HUES48 (cell line): Measurements from ENCODE around the gene C1orf105.

ENCODE experiments used
- H3K27ac ChIP-seq: one replicate; pipeline ENCODE4 v1.7.0; 2013; ENCODE audit warnings: low read depth, low read length, inconsistent platforms
- H3K27me3 ChIP-seq: 2 replicates; pipeline ENCODE4 v1.6.1; 2013; ENCODE audit warnings: mild to moderate bottlenecking, low read length; ENCODE audit not compliant: control insufficient read depth, insufficient read depth
- H3K36me3 ChIP-seq: 2 replicates; pipeline ENCODE4 v1.6.1; 2013; ENCODE audit warnings: low read length; ENCODE audit not compliant: control insufficient read depth, insufficient read depth
- H3K4me1 ChIP-seq: 2 replicates; pipeline ENCODE4 v1.6.1; 2013; ENCODE audit warnings: mild to moderate bottlenecking, low read length; ENCODE audit not compliant: control insufficient read depth, insufficient read depth
- H3K4me3 ChIP-seq: 2 replicates; pipeline ENCODE4 v1.5.1; 2013; ENCODE audit warnings: mild to moderate bottlenecking, low read depth, low read length
- H3K9ac ChIP-seq: 2 replicates; pipeline ENCODE4 v1.6.1; 2013; ENCODE audit warnings: mild to moderate bottlenecking, low read depth, low read length, moderate library complexity
- H3K9me3 ChIP-seq: 2 replicates; pipeline ENCODE4 v1.6.1; 2013; ENCODE audit warnings: low read length; ENCODE audit not compliant: control insufficient read depth, insufficient read depth

Gene C1orf105

GRCh38 chr1:172500207-172500606, 79.7 kb downstream of the C1orf105 start:
- H3K36me3 ChIP-seq = no peaks in the 10 kb centered on the region
- no peaks in the 10 kb centered on the region; the same call in 1 of the 2 replicates for H3K27me3 ChIP-seq
- H3K4me3 ChIP-seq = no peak overlapping the region
- no peak overlapping the region for H3K9ac ChIP-seq
- H3K4me1 ChIP-seq = peaks cover 9% of the 10 kb centered on the region
- H3K27ac ChIP-seq = peak overlapping the region; percentile 45
- no peaks in the 10 kb centered on the region for H3K9me3 ChIP-seq

- no peak overlapping the region for H3K4me3 ChIP-seq
- no peaks in the 10 kb centered on the region; the same call in 1 of the 2 replicates for H3K27me3 ChIP-seq
- no peaks in the 10 kb centered on the region for H3K4me1 ChIP-seq
Measured at GRCh38 chr1:172507741-172508140, 87.3 kb downstream of the C1orf105 start.

DNA sequence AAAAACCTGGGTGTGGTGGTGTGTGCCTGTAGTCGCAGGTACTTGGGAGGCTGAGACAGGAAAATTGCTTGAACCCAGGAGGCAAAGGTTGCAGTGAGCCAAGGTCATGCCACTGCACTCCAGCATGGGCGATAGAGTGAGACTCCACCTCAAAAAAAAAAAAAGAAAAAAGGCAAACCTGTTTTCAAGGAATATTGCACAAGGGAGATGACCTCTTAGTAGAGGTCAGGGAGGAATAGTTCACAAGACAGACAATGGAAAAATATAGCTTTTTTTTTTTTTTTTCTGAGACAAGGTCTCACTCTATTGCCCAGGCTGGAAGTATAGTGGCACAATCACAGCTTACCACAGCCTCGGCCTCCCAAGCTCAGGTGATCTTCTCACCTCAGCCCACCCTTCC, 90.0 kb downstream of the C1orf105 start:
- Histone ChIP-seq H3K9ac (no peak overlapping the region), H3K4me3 (no peak overlapping the region), H3K4me1 (no peaks in the 10 kb centered on the region), H3K27ac (no peak overlapping the region), H3K36me3 (no peaks in the 10 kb centered on the region), H3K9me3 (no peaks in the 10 kb centered on the region), H3K27me3 (no peaks in the 10 kb centered on the region)

More at GRCh38 chr1:172507741-172508140, 87.3 kb downstream of the C1orf105 start:
- Histone ChIP-seq H3K9me3 (no peaks in the 10 kb centered on the region), H3K9ac (no peak overlapping the region), H3K27ac (no peak overlapping the region), H3K36me3 (no peaks in the 10 kb centered on the region)

- H3K4me3 ChIP-seq = no peak overlapping the region
- H3K9me3 ChIP-seq = no peaks in the 10 kb centered on the region
- no peak overlapping the region for H3K9ac ChIP-seq
- H3K27ac ChIP-seq = no peak overlapping the region
- no peaks in the 10 kb centered on the region for H3K36me3 ChIP-seq
- H3K27me3 ChIP-seq = no peaks in the 10 kb centered on the region
- H3K4me1 ChIP-seq = no peaks in the 10 kb centered on the region
Measured at GRCh38 chr1:172512591-172512990, 92.1 kb downstream of the C1orf105 start.

DNA sequence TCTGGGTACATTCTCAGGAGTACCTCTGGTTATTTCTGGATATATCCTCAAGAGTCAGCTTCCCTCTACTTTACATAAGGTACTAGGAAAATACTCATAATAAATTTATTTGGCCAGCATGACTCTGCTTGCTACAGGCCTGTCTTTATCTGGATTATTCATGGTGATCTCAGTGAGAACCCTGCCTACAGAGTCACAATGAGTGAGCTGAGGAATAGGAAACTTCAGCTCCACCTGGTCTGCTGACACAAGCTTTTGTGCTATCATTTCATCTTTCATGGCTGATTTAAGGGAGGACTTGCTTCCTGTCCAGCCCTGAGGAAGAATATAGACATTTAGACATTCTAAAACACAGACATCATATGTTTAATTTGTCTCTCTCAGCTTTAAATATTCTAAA, 93.0 kb downstream of the C1orf105 start:
- H3K27ac ChIP-seq = no peak overlapping the region
- no peak overlapping the region for H3K9ac ChIP-seq
- no peaks in the 10 kb centered on the region for H3K36me3 ChIP-seq
- no peaks in the 10 kb centered on the region for H3K27me3 ChIP-seq
- H3K4me3 ChIP-seq = no peak overlapping the region
- H3K9me3 ChIP-seq = no peaks in the 10 kb centered on the region
- H3K4me1 ChIP-seq = no peaks in the 10 kb centered on the region

DNA sequence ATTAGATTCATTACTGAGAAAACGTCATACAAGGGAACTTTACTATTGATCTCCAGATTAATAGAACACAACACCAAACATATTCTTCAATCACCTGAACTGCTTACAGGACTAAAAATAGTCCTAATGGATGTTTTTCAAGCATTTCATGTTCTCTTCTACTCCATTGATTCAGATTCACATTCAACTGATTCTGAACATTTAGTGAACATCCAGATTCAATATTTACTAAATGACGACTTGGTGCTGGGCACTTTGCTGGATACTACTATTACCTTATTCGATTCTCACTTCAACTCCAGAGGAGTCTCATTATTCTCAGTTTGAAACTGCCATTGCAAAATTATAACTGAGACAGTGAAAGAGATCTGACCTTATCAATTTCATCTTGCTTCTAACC, 93.6 kb downstream of the C1orf105 start:
- Histone ChIP-seq H3K9ac (no peak overlapping the region), H3K36me3 (no peaks in the 10 kb centered on the region), H3K4me1 (no peaks in the 10 kb centered on the region), H3K27ac (no peak overlapping the region), H3K27me3 (no peaks in the 10 kb centered on the region), H3K9me3 (no peaks in the 10 kb centered on the region), H3K4me3 (no peak overlapping the region)

DNA sequence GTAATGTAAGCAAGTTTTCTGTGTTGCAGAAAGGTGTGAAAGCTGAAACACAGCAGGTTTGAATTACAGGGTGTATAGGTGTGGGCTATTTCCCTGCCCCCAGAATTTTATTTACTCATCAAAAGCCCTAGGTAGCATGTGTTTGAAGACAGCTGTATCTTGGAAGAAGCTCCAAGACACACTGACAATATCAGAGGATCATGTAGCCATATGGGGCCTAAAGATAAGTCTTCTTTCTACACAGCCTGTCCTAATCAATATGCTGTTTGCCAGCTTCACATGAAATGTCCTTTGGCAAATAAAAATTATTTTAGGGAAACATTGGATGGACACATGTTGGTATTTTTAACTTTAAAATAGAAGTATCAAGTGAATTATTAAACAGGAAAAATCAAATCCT, 95.0 kb downstream of the C1orf105 start:
- no peak overlapping the region for H3K27ac ChIP-seq
- no peak overlapping the region for H3K4me3 ChIP-seq
- no peaks in the 10 kb centered on the region for H3K9me3 ChIP-seq
- H3K9ac ChIP-seq = no peak overlapping the region
- H3K27me3 ChIP-seq = no peaks in the 10 kb centered on the region
- H3K36me3 ChIP-seq = no peaks in the 10 kb centered on the region
- no peaks in the 10 kb centered on the region for H3K4me1 ChIP-seq

- Histone ChIP-seq H3K27ac (no peak overlapping the region), H3K4me3 (no peak overlapping the region), H3K9ac (no peak overlapping the region), H3K36me3 (no peaks in the 10 kb centered on the region), H3K4me1 (no peaks in the 10 kb centered on the region), H3K27me3 (no peaks in the 10 kb centered on the region), H3K9me3 (no peaks in the 10 kb centered on the region)
Measured at GRCh38 chr1:172515927-172516326, 95.4 kb downstream of the C1orf105 start.

DNA sequence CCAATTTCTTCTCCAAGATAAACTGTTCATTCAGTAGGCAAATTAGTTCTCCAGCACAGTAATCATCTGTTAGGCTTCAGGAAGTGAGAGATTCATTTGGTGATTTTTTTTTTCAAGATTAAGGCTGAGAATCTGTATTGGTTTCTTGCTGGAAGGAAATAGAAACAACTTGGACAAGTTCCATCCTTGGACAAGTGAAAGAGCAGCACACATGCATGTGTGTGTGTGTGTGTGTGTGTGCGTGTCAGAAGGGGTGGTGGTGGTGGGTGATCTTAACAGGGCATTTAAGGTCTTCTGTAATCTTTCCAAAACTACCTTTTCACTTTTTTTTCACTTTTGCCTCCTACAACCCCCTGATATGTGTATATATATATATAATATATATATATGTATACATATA, 96.6 kb downstream of the C1orf105 start:
- Histone ChIP-seq H3K27ac (no peak overlapping the region), H3K9ac (no peak overlapping the region), H3K4me1 (no peaks in the 10 kb centered on the region), H3K9me3 (no peaks in the 10 kb centered on the region), H3K27me3 (no peaks in the 10 kb centered on the region), H3K36me3 (no peaks in the 10 kb centered on the region), H3K4me3 (no peak overlapping the region)

GRCh38 chr1:172517545-172517944, 97.1 kb downstream of the C1orf105 start:
- H3K9ac ChIP-seq = no peak overlapping the region

More at GRCh38 chr1:172517545-172517944, 97.1 kb downstream of the C1orf105 start:
- Histone ChIP-seq H3K27me3 (no peaks in the 10 kb centered on the region), H3K9me3 (no peaks in the 10 kb centered on the region), H3K4me3 (no peak overlapping the region), H3K27ac (no peak overlapping the region), H3K4me1 (no peaks in the 10 kb centered on the region), H3K36me3 (no peaks in the 10 kb centered on the region)
